OCI-LY7 (cell line): ENCODE data around the gene RAD51B. TPM values are rescaled to one million over a fixed set of nuclear protein-coding genes. Genes with fewer than 3 reads are reported as not detected.

Experiments used
- BruUV-seq: library from RNA; stranded (reverse); fragments of 400-500 nt; replicated peaks from 2 replicates; lab custom pipeline; 2021; lab: Mats Ljungman, UMichigan
- CTCF ChIA-PET: fragments of 300-600 bp; sonication (Branson Sonifier 250); formaldehyde crosslinking; loops from one replicate; lab custom pipeline; 2022; ENCODE audit warnings: antibody characterized with exemption; ENCODE audit not compliant: unreplicated experiment; lab: Charles Lee
- POLR2A ChIA-PET: fragments of 300-600 bp; sonication (Branson Sonifier 250); formaldehyde crosslinking; loops from one replicate; lab custom pipeline; 2022; ENCODE audit warnings: antibody characterized with exemption; lab: Charles Lee
- DNase-seq: peaks from one replicate; pipeline ENCODE4 v3.0.0-alpha.2; 2015; ENCODE audit warnings: low spot score
- H2AFZ ChIP-seq: fragments of 200-600 bp; sonication (generic), shearing (Covaris generic); 2 replicates; pipeline ENCODE4 v1.6.1; 2014; ENCODE audit warnings: mild to moderate bottlenecking, antibody characterized with exemption, low read length, moderate library complexity
- H3K27ac ChIP-seq: fragments of 200-600 bp; sonication (generic); 2 replicates; pipeline ENCODE4 v1.5.1; 2014; ENCODE audit warnings: mixed run types, low read depth, mild to moderate bottlenecking, moderate library complexity, low read length, inconsistent platforms; ENCODE audit not compliant: poor library complexity, severe bottlenecking
- H3K36me3 ChIP-seq: fragments of 200-600 bp; sonication (generic); 2 replicates; pipeline ENCODE4 v1.6.1; 2014; ENCODE audit warnings: mild to moderate bottlenecking, antibody characterized with exemption, low read length, moderate library complexity, mixed read lengths; ENCODE audit not compliant: insufficient read depth
- H3K4me1 ChIP-seq: fragments of 200-600 bp; sonication (generic); 2 replicates; pipeline ENCODE4 v1.5.1; 2014; ENCODE audit warnings: mild to moderate bottlenecking, low read length; ENCODE audit not compliant: insufficient read depth, poor library complexity, severe bottlenecking
- H3K4me2 ChIP-seq: fragments of 200-600 bp; sonication (generic); 2 replicates; pipeline ENCODE4 v1.6.1; 2014; ENCODE audit warnings: mild to moderate bottlenecking, low read length
- H3K4me3 ChIP-seq: fragments of 200-600 bp; sonication (generic); 2 replicates; pipeline ENCODE4 v1.5.1; 2014; ENCODE audit warnings: mild to moderate bottlenecking, low read depth, low read length; ENCODE audit not compliant: poor library complexity, severe bottlenecking
- H3K79me2 ChIP-seq: fragments of 200-600 bp; sonication (generic); 2 replicates; pipeline ENCODE4 v1.6.1; 2016; ENCODE audit warnings: low read depth, mild to moderate bottlenecking, low read length, moderate library complexity, mixed read lengths; ENCODE audit not compliant: insufficient read depth
- H3K9me2 ChIP-seq: fragments of 200-600 bp; sonication (generic); 2 replicates; pipeline ENCODE4 v1.6.1; 2016; ENCODE audit warnings: mild to moderate bottlenecking, low read length, mixed read lengths; ENCODE audit not compliant: insufficient read depth
- H3K9me3 ChIP-seq: fragments of 200-600 bp; sonication (generic); 2 replicates; pipeline ENCODE4 v1.6.1; 2014; ENCODE audit warnings: mild to moderate bottlenecking, mixed run types, low read length, mixed read lengths
- H4K20me1 ChIP-seq: fragments of 200-600 bp; sonication (generic); 2 replicates; pipeline ENCODE4 v1.6.1; 2014; ENCODE audit warnings: mild to moderate bottlenecking, antibody characterized with exemption, low read length, moderate library complexity, mixed read lengths; ENCODE audit not compliant: insufficient read depth
- CTCF ChIP-seq: fragments of 200-600 bp; sonication (generic); conservative IDR thresholded peaks from 2 replicates; pipeline ENCODE4 v1.5.1; 2014; ENCODE audit warnings: mild to moderate bottlenecking, antibody characterized with exemption, low read length, moderate library complexity, mixed read lengths
- EZH2phosphoT487 ChIP-seq: fragments of 200-600 bp; sonication (generic); IDR thresholded peaks from 2 replicates; pipeline ENCODE4 v1.6.1; 2018; ENCODE audit warnings: low read depth, borderline replicate concordance, mild to moderate bottlenecking, mixed run types, antibody characterized with exemption, low read length, moderate library complexity, mixed read lengths
- intact Hi-C: fragments of 100-400 bp; cut with micrococcal nuclease; formaldehyde crosslinking; loops from one replicate; pipeline ENCODE4 v1.10.0; 2022; ENCODE audit not compliant: unreplicated experiment
- total RNA-seq, 2 experiments: library from RNA; depleted of rRNA in 1 of 2; stranded (reverse); fragments of >200 nt in 1 of 2; shearing (Covaris generic) in 1 of 2; gene quantifications; 2 replicates each; pipeline ENCODE4 v1.2.3, GENCODE V29; 2014 to 2022

The RAD51B gene
- total RNA-seq, 2 experiments from 2014 or later = 41.4 to 89.9 TPM

- Histone ChIP-seq H3K27ac (no peak overlapping the region), H3K4me1 (no peaks in the 10 kb centered on the region), H3K36me3 (no peaks in the 10 kb centered on the region; the same call in 1 of the 2 replicates), H2AFZ (no peak overlapping the region), H4K20me1 (no peaks in the 10 kb centered on the region), H3K4me2 (no peak overlapping the region), H3K9me3 (peaks cover 8% of the 10 kb centered on the region; the same call in 1 of the 2 replicates), H3K79me2 (no peaks in the 10 kb centered on the region), H3K4me3 (no peak overlapping the region), H3K9me2 (no peaks in the 10 kb centered on the region)
- TF ChIP-seq CTCF (no peak), EZH2phosphoT487 (no peak)
- ChIA-PET CTCF (no interaction called here), POLR2A (no interaction called here)
- no peak for DNase-seq
- intact Hi-C loops = no loop called here
- BruUV-seq = no TSS peak
Observed at GRCh38 chr14:68645371-68645770, 825.8 kb downstream of the RAD51B start.

GRCh38 chr14:68649476-68650189, 830.1 kb downstream of the RAD51B start:
- H3K9me3 ChIP-seq = no peaks in the 10 kb centered on the region
- H3K27ac ChIP-seq = no peak overlapping the region
- H3K9me2 ChIP-seq = no peaks in the 10 kb centered on the region
- H3K4me1 ChIP-seq = no peaks in the 10 kb centered on the region
- BruUV-seq = no TSS peak
- no peak overlapping the region for H3K4me2 ChIP-seq
- no peaks in the 10 kb centered on the region for H3K79me2 ChIP-seq
- DNase-seq = no peak
- no peak overlapping the region for H3K4me3 ChIP-seq
- ChIA-PET CTCF (no interaction called here), POLR2A (interaction anchor here (1.5 kb wide), 1 partner anchor 12 kb away, joined by 3 read pairs; no protein-coding TSS in a partner anchor)
- no peak overlapping the region for H2AFZ ChIP-seq
- intact Hi-C loops = no loop called here
- H3K36me3 ChIP-seq = no peaks in the 10 kb centered on the region
- TF ChIP-seq CTCF = no peak
- no peak for TF ChIP-seq EZH2phosphoT487
- no peaks in the 10 kb centered on the region for H4K20me1 ChIP-seq

GRCh38 chr14:68650404-68650994, 830.9 kb downstream of the RAD51B start:
- DNase-seq = no peak
- ChIA-PET CTCF (no interaction called here), POLR2A (no interaction called here)
- intact Hi-C loops = no loop called here
- TF ChIP-seq EZH2phosphoT487 (no peak), CTCF (no peak)
- no peaks in the 10 kb centered on the region for H3K36me3 ChIP-seq
- BruUV-seq = no TSS peak
- no peaks in the 10 kb centered on the region for H3K79me2 ChIP-seq
- H3K27ac ChIP-seq = no peak overlapping the region
- H3K9me2 ChIP-seq = no peaks in the 10 kb centered on the region
- H3K4me1 ChIP-seq = no peaks in the 10 kb centered on the region
- no peaks in the 10 kb centered on the region for H3K9me3 ChIP-seq
- no peak overlapping the region for H3K4me3 ChIP-seq
- no peak overlapping the region for H2AFZ ChIP-seq
- H4K20me1 ChIP-seq = no peaks in the 10 kb centered on the region
- no peak overlapping the region for H3K4me2 ChIP-seq
